UCSD-AML1 (cell line): ENCODE measurements around the gene ZC3H15.

ENCODE experiments used
- DNase-seq: peaks from one replicate; lab custom pipeline; 2025; ENCODE audit not compliant: unreplicated experiment; lab: John Stamatoyannopoulos, UW

ZC3H15 gene

DNA sequence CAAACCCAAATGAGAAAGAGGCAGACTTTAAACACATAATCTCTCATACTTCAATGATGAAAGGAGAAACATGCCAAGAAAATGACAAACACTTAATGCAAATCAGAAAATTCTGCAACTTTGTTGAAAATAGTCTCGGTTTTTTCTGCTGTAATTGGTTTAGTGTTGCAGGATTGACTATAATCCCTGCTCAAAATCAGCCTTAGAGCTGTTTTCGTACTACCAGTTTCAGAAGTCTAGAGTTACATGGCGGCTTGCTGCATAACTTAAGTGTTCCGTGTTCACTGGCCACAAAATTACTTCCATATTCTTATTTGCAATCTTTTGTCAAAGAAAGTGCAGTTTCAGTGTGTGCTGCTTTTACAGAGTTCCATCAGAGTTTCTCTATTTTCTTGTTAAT is 54.9 kb downstream of the ZC3H15 start:
- no peak for DNase-seq

DNA sequence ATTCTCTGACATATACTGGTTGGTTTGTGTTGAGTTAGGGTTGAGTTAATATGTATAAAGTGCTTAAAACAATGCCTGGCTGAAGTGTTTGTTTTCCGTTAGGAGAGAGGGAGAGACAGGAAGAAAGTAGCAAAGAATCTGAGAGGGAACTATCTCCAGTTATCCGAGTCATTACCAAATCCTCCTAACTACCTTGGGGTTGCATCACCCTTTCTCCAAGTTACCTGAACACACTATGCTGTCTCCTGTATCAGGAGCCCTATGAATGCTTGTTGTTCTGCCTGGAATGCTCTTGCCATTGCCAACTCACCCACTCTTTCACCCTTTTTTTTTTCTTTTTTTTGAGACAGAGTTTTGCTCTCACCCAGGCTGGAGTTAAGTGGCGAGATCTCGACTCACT is 55.9 kb downstream of the ZC3H15 start:
- DNase-seq = no peak

- DNase-seq = no peak
Observed at GRCh38 chr2:186543561-186544131, 57.6 kb downstream of the ZC3H15 start.

DNA sequence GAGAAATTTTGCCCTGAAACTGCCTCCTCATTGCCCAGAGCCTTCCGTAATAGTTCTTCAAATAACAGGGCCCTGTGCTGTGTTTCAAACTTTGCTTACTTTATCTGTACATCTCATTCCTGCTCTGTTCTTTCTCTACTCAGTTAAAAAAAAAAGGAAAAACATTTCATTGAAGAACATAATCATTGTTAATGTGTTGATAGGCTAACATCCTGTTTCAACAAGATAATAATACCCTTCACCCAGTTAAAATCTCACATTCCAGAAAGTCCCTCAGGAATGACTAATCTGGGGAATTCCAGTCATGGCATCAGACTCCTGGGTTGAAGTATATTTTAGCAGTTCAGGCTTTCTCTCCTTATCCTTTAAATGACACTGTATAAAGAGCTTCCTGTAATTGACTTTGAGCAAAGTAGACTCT is 58.2 kb downstream of the ZC3H15 start:
- no peak for DNase-seq

GRCh38 chr2:186546846-186547245 is 60.8 kb downstream of the ZC3H15 start:
- DNase-seq = no peak

GRCh38 chr2:186551323-186552050 is 65.4 kb downstream of the ZC3H15 start:
- DNase-seq = no peak

DNA sequence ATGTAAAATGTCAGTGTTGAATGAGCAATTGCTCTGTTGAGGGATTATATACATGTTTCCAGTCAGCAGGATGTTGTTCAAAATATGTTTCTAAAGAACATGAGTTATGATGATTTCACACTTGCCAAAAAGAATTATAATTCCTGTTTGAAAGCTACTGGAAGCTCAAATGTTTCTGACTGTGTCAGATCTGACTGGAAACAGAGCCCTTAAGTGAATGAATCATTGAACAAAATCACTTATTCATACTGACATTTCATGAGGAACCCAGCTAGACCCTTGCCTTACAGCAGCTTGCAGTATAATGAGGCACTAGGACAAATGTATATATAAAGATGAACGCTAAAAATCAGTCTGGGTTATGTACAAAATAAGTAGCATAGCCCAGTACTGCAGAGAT is 68.4 kb downstream of the ZC3H15 start:
- no peak for DNase-seq

DNA sequence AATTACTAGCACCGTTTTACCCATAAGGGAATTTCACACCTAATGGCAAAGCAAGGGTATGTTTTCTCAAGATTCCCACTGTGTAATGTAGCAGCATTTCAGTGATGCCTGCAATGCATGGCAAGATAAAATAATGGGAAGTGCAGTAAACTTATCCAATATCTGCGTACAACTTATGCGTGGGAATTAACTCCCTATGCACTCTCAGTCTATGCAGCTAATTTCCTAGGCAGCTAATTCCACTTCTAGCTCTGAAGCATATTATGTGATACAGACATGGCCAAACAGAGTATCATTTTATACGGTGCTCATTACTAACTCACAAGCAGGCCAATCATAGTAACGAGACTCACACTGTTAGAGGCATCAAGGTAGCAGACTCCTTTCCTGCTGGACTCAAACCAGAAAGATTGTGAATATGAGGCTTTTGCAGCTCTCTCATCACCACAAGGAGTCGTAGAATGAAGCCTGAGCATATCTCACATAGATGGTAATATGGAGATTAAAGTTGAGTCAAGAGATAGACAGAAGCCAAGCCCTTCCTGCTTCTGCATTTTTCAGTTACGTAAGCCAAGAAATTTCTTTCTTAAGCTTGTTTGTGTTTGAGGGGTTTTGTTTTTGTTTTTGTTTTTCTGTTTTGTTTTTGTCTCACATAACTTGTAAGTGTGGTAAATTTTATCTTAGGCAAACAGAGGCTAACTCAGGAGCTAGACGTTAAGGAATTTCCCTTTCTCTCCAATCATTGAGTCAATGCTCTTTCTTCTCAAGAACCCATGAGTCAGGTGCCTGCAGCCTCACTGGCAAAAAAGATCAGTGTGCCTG is 69.0 kb downstream of the ZC3H15 start:
- DNase-seq = no peak

- DNase-seq = no peak
Observed at GRCh38 chr2:186558512-186559276, 72.6 kb downstream of the ZC3H15 start.
